T-helper 22 cell (primary cell): ENCODE results near the gene KSR1.
"Not testable (repeated sequence)": the region's sequence is repeated elsewhere in the genome, so short reads cannot be mapped to it uniquely, and the experiment has no call there.

Experiments used
- DNase-seq: peaks from one replicate; pipeline ENCODE4 v3.0.0-alpha.2; 2020; ENCODE audit warnings: low read depth

The KSR1 gene

GRCh38 chr17:27426471-27426870 lies 29.8 kb upstream of the KSR1 start:
- DNase-seq, result not testable (repeated sequence)

- not testable (repeated sequence) for DNase-seq
Measured at GRCh38 chr17:27427166-27427862, 28.9 kb upstream of the KSR1 start.

GRCh38 chr17:27428781-27429505 lies 27.3 kb upstream of the KSR1 start:
- DNase-seq, result no peak

GRCh38 chr17:27429666-27430382 lies 26.4 kb upstream of the KSR1 start:
- DNase-seq, result no peak

- no peak for DNase-seq
Measured at GRCh38 chr17:27430383-27430840, 25.8 kb upstream of the KSR1 start.

GRCh38 chr17:27430882-27431491 lies 25.3 kb upstream of the KSR1 start:
- DNase-seq, result no peak

- DNase-seq, result no peak
Measured at GRCh38 chr17:27433521-27433920, 22.7 kb upstream of the KSR1 start.

GRCh38 chr17:27435431-27436070 lies 20.7 kb upstream of the KSR1 start:
- DNase-seq, result not testable (repeated sequence)

GRCh38 chr17:27438348-27438998 lies 17.8 kb upstream of the KSR1 start:
- no peak for DNase-seq

GRCh38 chr17:27439342-27439741 lies 16.9 kb upstream of the KSR1 start:
- DNase-seq, result no peak

GRCh38 chr17:27442702-27443101 lies 13.5 kb upstream of the KSR1 start:
- DNase-seq, result no peak

- no peak for DNase-seq
Measured at GRCh38 chr17:27443491-27443890, 12.8 kb upstream of the KSR1 start.

- DNase-seq, result no peak
Measured at GRCh38 chr17:27445971-27446370, 10.3 kb upstream of the KSR1 start.

GRCh38 chr17:27446569-27447301 lies 9.5 kb upstream of the KSR1 start:
- DNase-seq, result no peak

GRCh38 chr17:27448534-27448933 lies 7.7 kb upstream of the KSR1 start:
- DNase-seq, result not testable (repeated sequence)

- no peak for DNase-seq
Measured at GRCh38 chr17:27449541-27449940, 6.7 kb upstream of the KSR1 start.

- DNase-seq, result no peak
Measured at GRCh38 chr17:27449988-27450387, 6.3 kb upstream of the KSR1 start.

GRCh38 chr17:27450416-27450815 lies 5.8 kb upstream of the KSR1 start:
- no peak for DNase-seq

- DNase-seq, result no peak
Measured at GRCh38 chr17:27451906-27452305, 4.3 kb upstream of the KSR1 start.

- DNase-seq, result no peak
Measured at GRCh38 chr17:27452828-27453227, 3.4 kb upstream of the KSR1 start.

- DNase-seq, result no peak
Measured at GRCh38 chr17:27453471-27453870, 2.8 kb upstream of the KSR1 start.
